HuH-7.5 (cell line): ENCODE measurements around the gene CROCC.
"Not testable (repeated sequence)": the region's sequence is repeated elsewhere in the genome, so short reads cannot be mapped to it uniquely, and the experiment has no call there.

Experiments used
- DNase-seq: peaks from one replicate; pipeline ENCODE4 v3.0.0; 2011; ENCODE audit warnings: low spot score

Gene CROCC

GRCh38 chr1:16921391-16922185 lies at the start of gene CROCC:
CROCC (plus strand) TSS chr1:16921931; CDS start chr1:16922019, 88 bp downstream.
- DNase-seq: no peak

- not testable (repeated sequence) for DNase-seq
Measured at GRCh38 chr1:16872152-16873075, 49.3 kb upstream of the CROCC start.

GRCh38 chr1:16873076-16873879 lies 48.5 kb upstream of the CROCC start:
- not testable (repeated sequence) for DNase-seq

DNA sequence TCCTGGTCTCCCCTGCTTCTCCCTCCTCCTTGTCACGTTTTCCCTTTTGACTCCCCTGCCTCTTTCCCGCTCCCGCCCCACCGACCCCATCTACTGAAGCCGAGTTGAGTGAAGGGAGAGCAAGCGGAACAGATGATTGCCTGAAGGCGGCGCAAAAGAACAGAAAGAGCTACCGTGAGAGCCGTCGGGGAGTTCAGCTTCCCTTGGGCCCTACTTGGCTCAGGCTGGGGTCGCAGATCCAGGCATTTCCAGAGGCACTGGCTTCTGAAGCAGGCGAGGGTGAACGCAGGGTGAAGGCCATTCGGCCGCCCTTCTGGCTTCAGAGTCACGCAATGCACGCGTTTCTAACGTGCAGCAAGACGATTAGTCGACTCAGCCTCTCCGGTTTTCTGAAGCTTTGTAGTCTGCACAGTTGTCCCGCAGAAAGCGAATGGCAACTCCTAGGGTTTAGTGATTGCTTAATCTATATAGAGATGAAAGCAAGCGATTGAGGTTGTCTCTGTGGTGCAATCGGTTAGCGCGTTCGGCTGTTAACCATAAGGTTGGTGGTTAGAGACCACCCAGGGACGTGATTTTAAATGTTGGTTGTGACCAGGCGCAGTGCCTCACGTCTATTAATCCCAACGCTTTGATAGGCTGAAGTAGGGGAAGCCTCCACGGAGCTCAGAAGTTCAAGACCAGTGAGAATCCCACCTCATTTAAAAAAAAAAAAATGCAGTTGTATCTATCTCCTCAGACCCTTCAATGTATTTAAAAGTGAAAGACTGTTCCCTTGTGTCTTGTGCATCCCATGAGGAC lies 46.6 kb upstream of the CROCC start:
- not testable (repeated sequence) for DNase-seq

GRCh38 chr1:16881742-16882141 lies 40.0 kb upstream of the CROCC start:
- not testable (repeated sequence) for DNase-seq

- no peak for DNase-seq
Measured at GRCh38 chr1:16882986-16883385, 38.7 kb upstream of the CROCC start.

- not testable (repeated sequence) for DNase-seq
Measured at GRCh38 chr1:16884487-16884886, 37.2 kb upstream of the CROCC start.

- no peak for DNase-seq
Measured at GRCh38 chr1:16886860-16887605, 34.7 kb upstream of the CROCC start.

GRCh38 chr1:16888860-16889816 lies 32.6 kb upstream of the CROCC start:
- DNase-seq: peak; percentile 55

DNA sequence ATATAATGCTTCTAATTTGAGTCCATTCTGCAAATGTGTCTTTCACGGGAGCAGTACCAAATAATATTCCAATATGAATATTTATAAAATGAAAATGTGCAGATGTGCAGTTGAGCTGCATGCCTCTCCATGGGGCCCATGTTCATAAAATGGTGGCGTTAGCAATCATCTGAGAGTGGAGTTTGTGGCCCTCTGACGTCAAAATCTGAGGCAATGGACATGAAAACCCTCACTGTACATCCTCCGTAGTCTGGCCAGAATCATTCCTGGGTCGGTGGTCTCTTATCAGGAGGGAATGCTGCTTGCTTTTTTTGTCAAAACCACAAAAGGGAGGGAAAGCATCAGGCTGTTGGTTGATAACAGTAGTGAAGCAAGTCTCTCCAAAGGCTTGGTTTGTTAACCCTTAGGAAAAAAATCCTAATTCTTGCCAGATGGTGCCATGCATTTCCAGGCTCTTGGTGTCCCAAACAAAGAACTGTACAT lies 31.2 kb upstream of the CROCC start:
- DNase-seq: not testable (repeated sequence)

GRCh38 chr1:16891057-16891456 lies 30.7 kb upstream of the CROCC start:
- not testable (repeated sequence) for DNase-seq

- DNase-seq: not testable (repeated sequence)
Measured at GRCh38 chr1:16892978-16893525, 28.7 kb upstream of the CROCC start.

DNA sequence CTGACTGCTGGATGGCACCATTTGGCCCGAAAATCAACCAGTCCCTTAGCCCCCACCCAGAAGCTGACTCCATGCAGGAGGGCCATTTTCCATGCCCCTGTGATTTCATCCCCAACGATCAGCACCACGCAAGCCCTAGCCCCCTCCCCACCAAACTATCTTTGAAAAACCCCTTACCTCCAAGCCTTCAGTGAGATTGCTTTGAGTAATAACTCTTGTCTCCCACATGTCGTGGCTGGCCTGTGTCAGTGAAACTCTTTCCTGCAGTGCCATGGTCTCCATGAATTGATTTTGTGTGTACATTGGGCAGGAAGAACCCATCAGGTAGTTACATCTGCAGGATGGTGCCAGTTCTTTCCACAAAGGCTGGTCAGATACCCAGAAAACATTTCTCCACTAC lies 27.9 kb upstream of the CROCC start:
- DNase-seq: not testable (repeated sequence)

DNA sequence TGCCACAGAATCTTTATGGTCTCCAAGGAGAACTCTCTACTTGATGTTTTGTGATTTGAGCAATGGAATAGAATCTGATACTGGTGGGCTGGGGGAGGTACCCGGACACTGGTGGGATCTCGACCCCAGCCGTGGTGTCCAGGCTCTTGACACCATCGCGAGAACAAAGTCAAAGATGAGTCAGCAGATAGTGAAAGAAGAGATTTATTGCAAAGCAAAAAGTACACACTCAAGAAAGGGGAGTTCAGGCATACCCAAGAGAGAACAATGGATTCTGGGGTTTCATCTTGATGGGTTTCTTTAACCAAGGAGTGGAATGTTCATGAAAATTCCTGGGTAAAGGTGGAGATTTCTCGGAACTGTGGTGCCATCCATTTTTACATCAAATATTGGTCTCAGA lies 27.4 kb upstream of the CROCC start:
- not testable (repeated sequence) for DNase-seq

GRCh38 chr1:16895233-16895597 lies 26.5 kb upstream of the CROCC start:
- not testable (repeated sequence) for DNase-seq

GRCh38 chr1:16895598-16896315 lies 26.0 kb upstream of the CROCC start, which contains the start of gene RNU1-2:
RNU1-2 (plus strand) TSS chr1:16895980.
- peak; percentile 42 for DNase-seq

DNA sequence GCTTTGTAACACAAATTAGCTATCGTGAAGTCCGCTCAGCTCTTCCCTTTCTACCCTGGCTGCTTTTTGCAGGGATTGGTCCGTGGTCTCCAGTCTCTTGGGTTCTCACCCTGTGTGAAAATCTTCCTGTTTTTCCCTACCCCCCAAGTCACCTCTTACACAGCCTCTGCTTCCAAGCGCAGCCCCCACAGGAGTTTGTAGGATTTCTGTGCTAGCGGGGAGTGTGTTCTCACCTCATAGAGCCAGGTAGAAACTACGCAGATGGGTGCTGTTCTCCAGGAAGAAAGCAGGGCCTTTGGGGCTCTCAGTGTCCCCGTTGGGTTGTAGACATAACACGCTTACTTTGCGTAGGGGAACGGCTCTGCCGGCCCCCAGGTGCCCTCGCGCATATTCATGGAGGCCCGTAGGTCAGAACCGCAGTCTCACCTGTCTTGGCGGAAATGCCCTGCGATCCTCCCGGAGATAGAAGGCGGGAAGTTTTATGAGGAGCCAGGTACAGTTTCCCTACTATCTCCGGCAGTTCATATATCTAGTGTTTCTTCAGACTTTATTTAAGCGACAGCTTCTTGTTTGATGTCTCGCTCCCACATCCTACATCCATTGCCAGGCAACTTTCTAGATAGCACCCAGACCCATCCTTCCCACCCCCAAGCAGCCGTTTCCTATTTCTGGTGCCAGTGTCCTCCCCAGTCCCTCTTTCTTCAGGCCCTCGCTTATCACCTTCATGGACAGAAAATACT lies 25.2 kb upstream of the CROCC start:
- not testable (repeated sequence) for DNase-seq
